ENCODE measurements around the gene MAST2. TPM values are rescaled to one million over a fixed set of nuclear protein-coding genes. Genes with fewer than 3 reads are reported as not detected.
"Not testable (repeated sequence)": the region's sequence is repeated elsewhere in the genome, so short reads cannot be mapped to it uniquely, and the experiment has no call there.

MAST2 gene
- total RNA-seq, 1 experiment from 2014 or later, result 37.2 TPM

DNA sequence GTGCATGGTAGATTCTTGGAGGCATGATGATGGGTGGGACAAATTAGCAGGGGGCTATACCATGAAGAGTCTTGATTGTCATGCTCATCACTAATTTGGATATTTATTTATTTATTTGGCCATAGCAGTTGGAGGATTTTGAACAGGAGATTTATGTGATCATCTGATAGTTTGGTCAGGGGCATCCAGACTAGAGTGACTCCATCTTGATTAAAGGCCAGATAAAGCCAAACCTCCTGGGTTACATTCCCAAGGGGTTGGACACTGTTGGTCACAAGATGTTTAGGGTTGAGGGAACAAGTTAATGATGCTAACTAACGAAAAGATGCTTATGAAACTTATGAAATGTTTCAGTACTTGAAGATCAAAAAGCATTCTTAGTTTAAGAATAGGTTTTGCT lies 139.8 kb downstream of the MAST2 start (continued):
- TF ChIP-seq FOXP4 (CRISPR knock-in tag; IDR thresholded peaks at IDR 0.05) (no peak), GABPB1 (CRISPR knock-in tag; IDR thresholded peaks at IDR 0.05) (no peak), MYBL2 (CRISPR knock-in tag; IDR thresholded peaks at IDR 0.05) (no peak), ZNF416 (CRISPR knock-in tag; IDR thresholded peaks at IDR 0.05) (no peak), ZBTB21 (CRISPR knock-in tag; IDR thresholded peaks at IDR 0.05; ENCODE audit: borderline replicate concordance) (no peak), ZNF396 (CRISPR knock-in tag; IDR thresholded peaks at IDR 0.05; ENCODE audit: borderline replicate concordance) (no peak)

DNA sequence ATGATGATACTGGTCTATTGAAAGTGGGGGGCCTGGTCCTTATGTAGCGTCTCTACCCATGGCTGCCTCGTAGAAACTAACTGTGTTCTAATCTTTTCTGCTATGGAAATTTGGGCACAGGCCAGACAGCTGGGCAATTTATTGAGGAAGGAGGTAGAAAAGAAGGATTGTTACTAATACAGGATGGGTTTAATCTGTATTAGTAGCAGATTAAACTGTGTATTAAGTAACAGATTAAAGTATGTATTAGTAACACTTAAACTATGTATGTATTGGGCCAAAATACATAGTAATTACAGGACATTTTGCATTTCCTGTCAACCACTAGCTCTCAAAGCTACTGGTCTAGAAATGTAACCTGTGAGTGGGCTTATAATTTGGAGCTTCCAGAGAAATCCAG lies 142.0 kb downstream of the MAST2 start:
- peaks cover 3% of the 10 kb centered on the region for H3K36me3 Mint-ChIP-seq
- CTCF ChIA-PET, result interaction anchor here (0.5 to 0.8 kb wide), 2 partner anchors 46 to 245 kb away, joined by 3 to 5 read pairs; no protein-coding TSS in a partner anchor
- ATAC-seq (no peak), DNase-seq (ENCODE audit: low spot score) (no peak)
- H3K4me1 Mint-ChIP-seq, result peaks cover 33% of the 10 kb centered on the region
- POLR2A ChIA-PET, result interaction anchor here (0.5 kb wide), 1 partner anchor 36 kb away, joined by 3 read pairs; no protein-coding TSS in a partner anchor
- no peak overlapping the region for H3K4me3 Mint-ChIP-seq
- no peak for TF ChIP-seq TCF7 (CRISPR knock-in tag; IDR thresholded peaks at IDR 0.05; ENCODE audit: low read depth)
- no peak for TF ChIP-seq ZNF263 (CRISPR knock-in tag; IDR thresholded peaks at IDR 0.05; ENCODE audit: low read depth)
- TF ChIP-seq, protein P1, sequence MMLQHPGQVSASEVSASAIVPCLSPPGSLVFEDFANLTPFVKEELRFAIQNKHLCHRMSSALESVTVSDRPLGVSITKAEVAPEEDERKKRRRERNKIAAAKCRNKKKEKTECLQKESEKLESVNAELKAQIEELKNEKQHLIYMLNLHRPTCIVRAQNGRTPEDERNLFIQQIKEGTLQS (CRISPR knock-in tag; conservative IDR thresholded peaks at IDR 0.05), result no peak
- TF ChIP-seq SMAD3 (CRISPR knock-in tag; IDR thresholded peaks at IDR 0.05; ENCODE audit: borderline replicate concordance), result no peak
- TF ChIP-seq RELA (CRISPR knock-in tag; IDR thresholded peaks at IDR 0.05; ENCODE audit: borderline replicate concordance), result no peak
- TF ChIP-seq ETV6 (CRISPR knock-in tag; IDR thresholded peaks at IDR 0.05), result no peak
- TF ChIP-seq TEAD4 (CRISPR knock-in tag; IDR thresholded peaks at IDR 0.05), result no peak
- TF ChIP-seq FOXJ3 (CRISPR knock-in tag; IDR thresholded peaks at IDR 0.05; ENCODE audit: borderline replicate concordance), result no peak
- no peak for TF ChIP-seq SP1 (CRISPR knock-in tag; conservative IDR thresholded peaks at IDR 0.05)
- no peak for TF ChIP-seq ATF1 (CRISPR knock-in tag; IDR thresholded peaks at IDR 0.05)
- TF ChIP-seq KAT7 (CRISPR knock-in tag; IDR thresholded peaks at IDR 0.05; ENCODE audit: borderline replicate concordance), result no peak
- TF ChIP-seq CREM (CRISPR knock-in tag; IDR thresholded peaks at IDR 0.05), result no peak
- TF ChIP-seq ZNF317 (CRISPR knock-in tag; IDR thresholded peaks at IDR 0.05; ENCODE audit: borderline replicate concordance, low read depth), result no peak
- TF ChIP-seq SMAD4 (CRISPR knock-in tag; IDR thresholded peaks at IDR 0.05), result no peak
- TF ChIP-seq, protein P2, sequence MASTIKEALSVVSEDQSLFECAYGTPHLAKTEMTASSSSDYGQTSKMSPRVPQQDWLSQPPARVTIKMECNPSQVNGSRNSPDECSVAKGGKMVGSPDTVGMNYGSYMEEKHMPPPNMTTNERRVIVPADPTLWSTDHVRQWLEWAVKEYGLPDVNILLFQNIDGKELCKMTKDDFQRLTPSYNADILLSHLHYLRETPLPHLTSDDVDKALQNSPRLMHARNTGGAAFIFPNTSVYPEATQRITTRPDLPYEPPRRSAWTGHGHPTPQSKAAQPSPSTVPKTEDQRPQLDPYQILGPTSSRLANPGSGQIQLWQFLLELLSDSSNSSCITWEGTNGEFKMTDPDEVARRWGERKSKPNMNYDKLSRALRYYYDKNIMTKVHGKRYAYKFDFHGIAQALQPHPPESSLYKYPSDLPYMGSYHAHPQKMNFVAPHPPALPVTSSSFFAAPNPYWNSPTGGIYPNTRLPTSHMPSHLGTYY (CRISPR knock-in tag; IDR thresholded peaks at IDR 0.05), result no peak
- no peak for TF ChIP-seq PRRX2 (CRISPR knock-in tag; IDR thresholded peaks at IDR 0.05)
- no peak for TF ChIP-seq SOX15 (CRISPR knock-in tag; IDR thresholded peaks at IDR 0.05)
- TF ChIP-seq ZNF423 (CRISPR knock-in tag; IDR thresholded peaks at IDR 0.05), result no peak
- no peak for TF ChIP-seq E2F4 (CRISPR knock-in tag; IDR thresholded peaks at IDR 0.05; ENCODE audit: borderline replicate concordance, low read depth)
- TF ChIP-seq, protein P3, sequence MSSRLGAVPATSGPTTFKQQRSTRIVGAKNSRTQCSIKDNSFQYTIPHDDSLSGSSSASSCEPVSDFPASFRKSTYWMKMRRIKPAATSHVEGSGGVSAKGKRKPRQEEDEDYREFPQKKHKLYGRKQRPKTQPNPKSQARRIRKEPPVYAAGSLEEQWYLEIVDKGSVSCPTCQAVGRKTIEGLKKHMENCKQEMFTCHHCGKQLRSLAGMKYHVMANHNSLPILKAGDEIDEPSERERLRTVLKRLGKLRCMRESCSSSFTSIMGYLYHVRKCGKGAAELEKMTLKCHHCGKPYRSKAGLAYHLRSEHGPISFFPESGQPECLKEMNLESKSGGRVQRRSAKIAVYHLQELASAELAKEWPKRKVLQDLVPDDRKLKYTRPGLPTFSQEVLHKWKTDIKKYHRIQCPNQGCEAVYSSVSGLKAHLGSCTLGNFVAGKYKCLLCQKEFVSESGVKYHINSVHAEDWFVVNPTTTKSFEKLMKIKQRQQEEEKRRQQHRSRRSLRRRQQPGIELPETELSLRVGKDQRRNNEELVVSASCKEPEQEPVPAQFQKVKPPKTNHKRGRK (CRISPR knock-in tag; IDR thresholded peaks at IDR 0.05; ENCODE audit: borderline replicate concordance), result no peak
- no peaks in the 10 kb centered on the region for H3K27me3 Mint-ChIP-seq (ENCODE audit: low read depth)
- no peak overlapping the region for H3K27ac Mint-ChIP-seq
- peaks cover 4% of the 10 kb centered on the region for H3K9me3 Mint-ChIP-seq

DNA sequence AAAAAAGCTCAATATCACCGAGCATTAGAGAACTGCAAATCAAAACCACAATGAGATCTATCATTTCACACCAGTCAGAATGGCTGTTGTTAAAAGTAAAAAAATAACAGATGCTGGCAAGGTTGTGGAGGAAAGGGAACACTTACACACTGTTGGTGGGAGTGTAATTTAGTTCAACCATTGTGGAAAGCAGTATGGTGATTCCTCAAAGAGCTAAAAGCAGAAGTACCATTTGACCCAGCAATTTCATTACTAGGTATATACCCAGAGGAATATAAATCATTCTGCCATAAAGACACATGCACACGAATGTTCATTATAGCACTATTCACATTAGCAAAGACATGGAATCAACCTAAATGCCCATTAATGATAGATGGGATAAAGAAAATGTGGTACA lies 146.1 kb downstream of the MAST2 start:
- H3K36me3 Mint-ChIP-seq; H3K27me3 Mint-ChIP-seq (ENCODE audit: low read depth); CTCF ChIA-PET; H3K4me3 Mint-ChIP-seq; ATAC-seq; H3K27ac Mint-ChIP-seq; H3K9me3 Mint-ChIP-seq; DNase-seq (ENCODE audit: low spot score); POLR2A ChIA-PET: not testable (repeated sequence)
- peaks cover 46% of the 10 kb centered on the region for H3K4me1 Mint-ChIP-seq
